ENCODE data around the gene CIAO2A. TPM values are rescaled to one million over a fixed set of nuclear protein-coding genes. Genes with fewer than 3 reads are reported as not detected.
"Not testable (repeated sequence)": the region's sequence is repeated elsewhere in the genome, so short reads cannot be mapped to it uniquely, and the experiment has no call there.

CIAO2A gene
- total and polyA plus RNA-seq, 4 donors = 41.7 to 48.1 (median 47.3) TPM

DNA sequence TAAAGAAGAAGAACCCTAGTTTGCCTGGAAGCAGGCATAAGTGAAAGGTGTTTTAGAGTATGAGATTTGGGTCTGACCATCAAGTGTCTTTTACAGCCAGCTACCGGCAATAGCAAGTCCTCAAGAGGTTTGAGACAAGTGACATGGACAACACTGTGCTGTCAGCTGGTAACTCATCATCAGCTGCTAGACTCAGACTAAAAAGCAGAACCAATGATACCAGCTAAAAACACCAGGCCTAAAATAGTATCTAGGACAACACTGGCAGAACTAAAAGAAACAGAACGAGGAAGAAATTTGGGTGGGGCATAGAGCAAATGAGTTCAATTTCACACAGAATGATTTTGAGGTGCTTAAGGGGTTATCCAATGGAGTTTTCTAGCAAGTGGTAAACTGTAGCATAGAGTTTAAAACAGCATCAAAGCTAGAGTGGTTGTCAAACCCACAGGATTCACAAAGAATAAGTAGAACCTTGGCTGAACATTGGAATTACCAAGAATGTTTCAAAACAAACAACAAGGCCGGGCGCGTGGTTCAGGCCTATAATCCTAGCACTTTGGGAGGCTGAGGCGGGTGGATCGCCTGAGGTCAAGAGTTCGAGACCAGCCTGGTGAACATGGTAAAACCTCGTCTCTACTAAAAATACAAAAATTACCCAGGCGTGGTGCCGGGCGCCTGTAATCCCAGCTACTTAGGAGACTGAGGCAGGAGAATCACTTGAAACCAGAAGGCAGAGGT, 3.9 kb downstream of the CIAO2A start:
- Histone ChIP-seq H3K9me3 (ENCODE audit: control insufficient read depth, insufficient read depth, low read length) (no peaks in the 10 kb centered on the region), H3K27ac (ENCODE audit: low read depth, low read length) (no peak overlapping the region), H3K36me3 (ENCODE audit: control insufficient read depth, insufficient read depth, low read length) (peaks cover 14% of the 10 kb centered on the region), H3K4me3 (ENCODE audit: low read depth, low read length) (no peak overlapping the region), H3K27me3 (ENCODE audit: control insufficient read depth, insufficient read depth, low read length) (no peaks in the 10 kb centered on the region), H3K4me1 (ENCODE audit: control insufficient read depth, insufficient read depth, low read length) (peaks cover 12% of the 10 kb centered on the region)
- DNase-seq (ENCODE audit: low read depth in 4 of 6, low spot score in 6 of 6) = no peak
- WGBS (ENCODE audit: insufficient coverage) = 83% methylated on average over 6 of the region's 12 CpGs

DNA sequence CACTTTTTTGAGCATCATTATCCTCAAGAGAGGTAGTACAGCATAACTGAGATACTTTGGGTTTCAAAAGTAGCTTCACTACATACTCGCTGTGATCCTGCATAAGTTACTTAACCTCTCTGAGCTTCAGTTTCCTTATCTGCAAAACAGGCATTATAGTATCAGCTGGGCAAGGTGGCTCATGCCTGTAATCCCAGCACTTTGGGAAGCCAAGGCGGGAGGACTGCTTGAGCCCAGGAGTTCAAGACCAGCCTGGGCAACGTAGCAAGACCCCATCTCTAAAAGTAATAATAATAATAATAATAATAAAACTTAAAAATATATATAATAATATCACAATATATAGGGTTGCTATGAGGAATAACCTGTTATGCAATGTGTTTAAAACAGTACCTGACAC, 10.9 kb downstream of the CIAO2A start:
- WGBS (ENCODE audit: insufficient coverage) = 100% methylated on average over 1 of the region's 3 CpGs
- H3K4me1 ChIP-seq (ENCODE audit: control insufficient read depth, insufficient read depth, low read length) = no peaks in the 10 kb centered on the region
- H3K9me3 ChIP-seq (ENCODE audit: control insufficient read depth, insufficient read depth, low read length) = no peaks in the 10 kb centered on the region
- H3K27me3 ChIP-seq (ENCODE audit: control insufficient read depth, insufficient read depth, low read length) = no peaks in the 10 kb centered on the region
- no peak overlapping the region for H3K27ac ChIP-seq (ENCODE audit: low read depth, low read length)
- no peak for DNase-seq (ENCODE audit: low read depth in 4 of 6, low spot score in 6 of 6)
- no peak overlapping the region for H3K4me3 ChIP-seq (ENCODE audit: low read depth, low read length)
- peaks cover 12% of the 10 kb centered on the region for H3K36me3 ChIP-seq (ENCODE audit: control insufficient read depth, insufficient read depth, low read length)

DNA sequence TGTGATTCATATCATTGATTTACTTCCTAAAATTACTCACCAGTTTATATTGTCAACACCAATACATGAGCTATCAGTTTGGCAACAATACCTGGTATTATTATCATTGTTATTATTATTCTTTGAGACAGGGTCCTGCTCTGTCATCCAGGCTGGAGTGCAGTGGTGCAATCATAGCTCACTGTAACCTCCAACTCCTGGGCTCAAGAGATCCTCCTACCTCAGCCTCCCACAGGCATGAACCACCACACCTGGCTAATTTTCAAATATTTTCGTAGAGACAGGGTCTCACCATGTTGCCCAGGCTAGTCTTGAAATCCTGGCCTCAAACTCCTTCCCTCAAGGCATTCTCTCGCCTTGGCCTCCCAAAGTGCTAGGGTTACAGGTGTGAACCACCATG, 20.1 kb downstream of the CIAO2A start:
- WGBS (ENCODE audit: insufficient coverage) = 60% methylated on average over 1 of the region's 2 CpGs
- not testable (repeated sequence) for H3K4me3 ChIP-seq (ENCODE audit: low read depth, low read length); H3K27me3 ChIP-seq (ENCODE audit: control insufficient read depth, insufficient read depth, low read length); DNase-seq (ENCODE audit: low read depth in 4 of 6, low spot score in 6 of 6); H3K4me1 ChIP-seq (ENCODE audit: control insufficient read depth, insufficient read depth, low read length); H3K9me3 ChIP-seq (ENCODE audit: control insufficient read depth, insufficient read depth, low read length); H3K27ac ChIP-seq (ENCODE audit: low read depth, low read length)
- peaks cover 10% of the 10 kb centered on the region for H3K36me3 ChIP-seq (ENCODE audit: control insufficient read depth, insufficient read depth, low read length)

DNA sequence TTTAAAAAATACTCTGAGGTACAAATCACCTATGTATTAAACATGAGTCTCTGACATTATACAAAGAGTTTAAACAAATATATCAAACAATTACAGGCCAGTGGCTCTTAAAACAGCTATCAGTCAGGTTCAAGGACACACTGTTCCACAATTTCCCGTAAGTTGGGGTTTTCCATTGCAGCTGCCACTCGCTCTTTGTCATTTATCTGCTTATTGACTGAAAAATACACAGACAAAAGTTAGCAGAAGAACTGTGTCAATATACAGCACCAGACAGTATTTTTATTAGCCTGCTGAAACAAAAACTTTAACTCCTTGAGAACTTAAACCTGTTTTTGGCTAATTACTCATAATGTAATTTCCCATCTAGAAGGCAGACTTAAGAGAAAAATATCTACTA, 20.8 kb downstream of the CIAO2A start:
- Histone ChIP-seq H3K27me3 (ENCODE audit: control insufficient read depth, insufficient read depth, low read length) (no peaks in the 10 kb centered on the region), H3K4me1 (ENCODE audit: control insufficient read depth, insufficient read depth, low read length) (peaks cover under 1% of the 10 kb centered on the region), H3K4me3 (ENCODE audit: low read depth, low read length) (no peak overlapping the region), H3K27ac (ENCODE audit: low read depth, low read length) (no peak overlapping the region), H3K9me3 (ENCODE audit: control insufficient read depth, insufficient read depth, low read length) (no peaks in the 10 kb centered on the region), H3K36me3 (ENCODE audit: control insufficient read depth, insufficient read depth, low read length) (peaks cover 10% of the 10 kb centered on the region)
- no peak for DNase-seq (ENCODE audit: low read depth in 4 of 6, low spot score in 6 of 6)
- 100% methylated on average over 1 of the region's 2 CpGs for WGBS (ENCODE audit: insufficient coverage)

DNA sequence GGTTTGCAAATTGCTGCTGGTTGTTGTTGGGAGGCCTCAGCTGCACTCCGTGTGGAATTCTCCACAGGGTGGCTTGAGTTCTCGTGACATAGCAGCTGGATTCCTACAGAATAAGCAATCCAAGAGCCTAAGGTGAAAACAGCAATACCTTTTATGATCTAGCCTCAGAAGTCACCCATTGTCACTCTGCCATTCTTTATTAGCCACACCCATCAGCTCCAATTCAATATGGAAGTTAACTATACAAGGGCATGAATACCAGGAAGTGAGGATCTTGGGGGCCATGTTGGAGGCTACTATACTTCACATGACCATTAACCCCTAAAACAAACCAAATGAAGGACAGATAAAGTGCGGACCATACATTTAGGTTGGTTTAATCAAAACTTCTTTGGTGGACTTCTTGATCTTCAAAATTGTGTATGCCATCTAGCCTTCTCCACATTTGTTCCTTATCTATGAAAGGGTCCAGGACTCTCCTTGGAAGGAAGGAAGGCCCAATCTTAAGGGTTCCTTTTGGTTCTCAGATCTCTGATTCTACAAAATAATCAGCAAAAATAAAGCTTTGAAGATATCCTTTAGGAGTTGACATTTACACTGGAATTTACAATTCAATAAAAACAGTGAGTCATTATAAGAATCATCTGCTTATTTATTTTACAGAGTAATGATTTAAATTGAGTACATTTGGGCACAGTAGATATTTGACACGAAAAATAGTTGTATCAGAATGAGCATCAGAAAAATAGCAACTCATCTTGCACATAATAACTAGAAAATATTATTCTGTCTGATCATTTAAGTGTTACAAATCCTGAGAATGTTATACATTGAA, 21.5 kb downstream of the CIAO2A start:
- H3K4me3 ChIP-seq (ENCODE audit: low read depth, low read length) = no peak overlapping the region

DNA sequence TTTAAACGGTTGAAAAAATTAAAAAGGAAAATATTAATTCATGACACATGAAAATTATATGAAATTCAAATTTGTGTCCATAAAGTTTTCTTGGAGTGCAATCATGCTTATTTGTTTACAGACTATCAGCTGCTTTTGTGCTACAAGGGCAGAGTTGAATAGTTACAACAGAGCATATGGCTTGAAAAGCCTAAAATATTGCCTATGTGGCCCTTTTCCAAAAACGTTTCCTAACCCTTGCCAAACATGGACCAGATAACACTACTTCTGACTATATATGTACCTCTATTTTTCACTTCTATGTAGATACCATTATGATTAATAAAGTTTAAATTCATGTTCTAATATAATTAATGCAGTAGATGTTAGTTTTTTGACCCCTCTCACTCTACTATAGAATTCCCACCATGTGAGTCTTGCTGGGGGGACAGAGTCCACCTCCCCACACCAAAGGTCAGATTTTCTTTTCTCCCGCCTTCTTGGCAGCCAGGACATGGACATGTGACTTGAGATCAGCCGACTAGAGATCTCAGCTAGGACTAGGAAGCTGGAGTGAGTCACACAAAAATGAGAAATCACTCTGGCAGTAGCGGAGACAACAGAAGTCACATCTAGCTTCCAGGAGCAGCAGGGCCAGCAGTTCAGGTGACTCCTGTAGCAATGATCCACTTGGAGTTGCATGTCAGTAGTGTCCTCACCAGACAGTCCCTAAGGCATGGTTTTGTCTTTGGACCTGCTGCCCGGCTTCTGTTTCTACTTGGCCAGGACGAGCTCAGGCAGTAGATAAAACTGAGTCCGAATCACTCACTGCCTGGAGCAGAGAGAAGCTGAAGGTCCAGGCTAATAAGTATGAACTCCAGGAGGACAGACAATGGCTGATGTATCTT, 22.4 kb downstream of the CIAO2A start:
- peaks cover 4% of the 10 kb centered on the region for H3K4me1 ChIP-seq (ENCODE audit: control insufficient read depth, insufficient read depth, low read length)
- WGBS (ENCODE audit: insufficient coverage) = 80% methylated on average over 6 of the region's 8 CpGs
- DNase-seq (ENCODE audit: low read depth in 4 of 6, low spot score in 6 of 6) = no peak
- H3K27ac ChIP-seq (ENCODE audit: low read depth, low read length) = no peak overlapping the region
- no peaks in the 10 kb centered on the region for H3K9me3 ChIP-seq (ENCODE audit: control insufficient read depth, insufficient read depth, low read length)
- no peak overlapping the region for H3K4me3 ChIP-seq (ENCODE audit: low read depth, low read length)
- peaks cover 8% of the 10 kb centered on the region for H3K36me3 ChIP-seq (ENCODE audit: control insufficient read depth, insufficient read depth, low read length)
- H3K27me3 ChIP-seq (ENCODE audit: control insufficient read depth, insufficient read depth, low read length) = no peaks in the 10 kb centered on the region

More for the DNA sequence above, 21.5 kb downstream of the CIAO2A start:
- Histone ChIP-seq H3K27ac (ENCODE audit: low read depth, low read length) (no peak overlapping the region), H3K9me3 (ENCODE audit: control insufficient read depth, insufficient read depth, low read length) (no peaks in the 10 kb centered on the region), H3K27me3 (ENCODE audit: control insufficient read depth, insufficient read depth, low read length) (no peaks in the 10 kb centered on the region), H3K36me3 (ENCODE audit: control insufficient read depth, insufficient read depth, low read length) (peaks cover 10% of the 10 kb centered on the region), H3K4me1 (ENCODE audit: control insufficient read depth, insufficient read depth, low read length) (peaks cover 4% of the 10 kb centered on the region)
- DNase-seq (ENCODE audit: low read depth in 4 of 6, low spot score in 6 of 6) = no peak
- 80% methylated on average over 1 of the region's 4 CpGs for WGBS (ENCODE audit: insufficient coverage)

DNA sequence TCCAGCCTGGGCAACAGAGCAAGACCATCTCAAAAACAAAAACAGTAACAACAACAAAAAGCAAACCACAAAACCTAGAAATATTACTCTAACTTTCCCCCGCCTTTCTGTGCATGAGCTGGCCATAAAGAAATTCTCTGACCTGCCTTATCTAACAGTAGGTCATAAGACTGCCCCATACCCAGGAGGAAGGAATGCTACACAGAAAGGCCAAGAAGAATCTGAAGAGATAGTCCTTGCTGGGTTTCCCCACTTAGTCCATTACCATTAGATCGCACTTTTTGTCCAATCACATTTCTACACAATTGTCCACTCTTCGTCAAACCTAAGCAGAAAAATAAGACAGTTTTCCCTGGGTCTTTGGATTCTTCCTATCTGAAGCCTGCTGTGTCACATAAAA, 23.5 kb downstream of the CIAO2A start:
- WGBS (ENCODE audit: insufficient coverage) = 100% methylated on average over 1 of the region's 3 CpGs
- Histone ChIP-seq H3K9me3 (ENCODE audit: control insufficient read depth, insufficient read depth, low read length) (no peaks in the 10 kb centered on the region), H3K27me3 (ENCODE audit: control insufficient read depth, insufficient read depth, low read length) (no peaks in the 10 kb centered on the region), H3K27ac (ENCODE audit: low read depth, low read length) (no peak overlapping the region), H3K4me1 (ENCODE audit: control insufficient read depth, insufficient read depth, low read length) (peaks cover 4% of the 10 kb centered on the region), H3K36me3 (ENCODE audit: control insufficient read depth, insufficient read depth, low read length) (peaks cover 8% of the 10 kb centered on the region), H3K4me3 (ENCODE audit: low read depth, low read length) (no peak overlapping the region)
- DNase-seq (ENCODE audit: low read depth in 4 of 6, low spot score in 6 of 6) = no peak

DNA sequence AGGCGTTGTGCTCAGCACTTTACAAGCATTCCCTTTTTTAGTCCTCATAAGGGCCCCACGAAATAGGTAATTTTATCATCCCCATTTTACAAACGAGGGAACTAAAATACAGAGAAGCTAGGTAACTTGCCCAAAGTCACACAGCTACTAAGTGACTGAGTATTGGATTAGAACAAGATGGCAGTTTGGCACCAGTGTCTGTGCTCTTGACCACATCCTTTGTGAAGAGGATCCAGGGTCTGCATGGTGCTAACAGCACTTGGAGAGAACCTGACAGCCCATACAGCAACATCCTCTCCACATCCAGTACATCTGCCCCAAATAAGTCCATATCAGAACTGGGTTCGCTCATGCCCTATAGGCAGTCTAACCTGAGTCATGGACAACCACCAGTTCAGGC, 25.5 kb downstream of the CIAO2A start:
- no CpG with 5 or more reads among the region's 4 CpGs for WGBS (ENCODE audit: insufficient coverage)
- Histone ChIP-seq H3K9me3 (ENCODE audit: control insufficient read depth, insufficient read depth, low read length) (no peaks in the 10 kb centered on the region), H3K27ac (ENCODE audit: low read depth, low read length) (no peak overlapping the region), H3K4me3 (ENCODE audit: low read depth, low read length) (no peak overlapping the region), H3K36me3 (ENCODE audit: control insufficient read depth, insufficient read depth, low read length) (peaks cover 4% of the 10 kb centered on the region), H3K27me3 (ENCODE audit: control insufficient read depth, insufficient read depth, low read length) (no peaks in the 10 kb centered on the region), H3K4me1 (ENCODE audit: control insufficient read depth, insufficient read depth, low read length) (peaks cover 4% of the 10 kb centered on the region)
- DNase-seq (ENCODE audit: low read depth in 4 of 6, low spot score in 6 of 6) = no peak

DNA sequence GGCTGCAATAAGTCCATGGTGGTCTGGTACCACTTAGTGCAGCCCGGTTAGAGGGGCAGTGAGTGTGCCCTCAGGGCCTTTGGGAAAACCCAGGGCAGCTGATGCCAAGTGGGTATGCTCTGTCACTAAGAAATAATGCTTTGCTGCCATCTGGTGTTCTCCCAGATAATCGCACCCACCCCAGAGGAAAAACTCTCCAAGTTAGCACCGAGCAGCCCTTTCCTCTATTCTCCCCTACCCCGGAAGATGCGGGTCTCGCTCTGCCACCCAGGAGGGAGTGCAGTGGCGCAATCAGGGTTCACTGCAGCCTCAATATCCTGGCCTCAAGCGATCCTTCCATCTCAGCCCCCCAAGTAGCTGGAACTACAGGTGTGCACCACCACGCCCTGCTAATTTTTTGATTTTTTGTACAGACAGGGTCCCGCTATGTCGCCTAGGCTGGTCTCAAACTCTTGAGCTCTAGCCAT, 26.0 kb downstream of the CIAO2A start:
- Histone ChIP-seq H3K4me1 (ENCODE audit: control insufficient read depth, insufficient read depth, low read length) (peaks cover 4% of the 10 kb centered on the region), H3K4me3 (ENCODE audit: low read depth, low read length) (no peak overlapping the region), H3K27me3 (ENCODE audit: control insufficient read depth, insufficient read depth, low read length) (no peaks in the 10 kb centered on the region), H3K27ac (ENCODE audit: low read depth, low read length) (no peak overlapping the region), H3K9me3 (ENCODE audit: control insufficient read depth, insufficient read depth, low read length) (no peaks in the 10 kb centered on the region), H3K36me3 (ENCODE audit: control insufficient read depth, insufficient read depth, low read length) (peaks cover 4% of the 10 kb centered on the region)
- WGBS (ENCODE audit: insufficient coverage) = 28% methylated on average over 11 of the region's 11 CpGs
- DNase-seq (ENCODE audit: low read depth in 4 of 6, low spot score in 6 of 6) = peak; percentile 51 to 92 (median 60)
